Neuron (in vitro differentiated cells): ENCODE results near the gene PTTG2.

Source experiments
- H2AFZ ChIP-seq: one replicate; pipeline ENCODE4 v1.6.1; 2013; ENCODE audit warnings: low read depth, mild to moderate bottlenecking, inconsistent platforms, low read length, moderate library complexity
- H3K27me3 ChIP-seq: one replicate; pipeline ENCODE4 v1.6.1; 2013; ENCODE audit warnings: low read length; ENCODE audit not compliant: insufficient read depth
- H3K36me3 ChIP-seq: one replicate; pipeline ENCODE4 v1.6.1; 2013; ENCODE audit warnings: low read length; ENCODE audit not compliant: insufficient read depth
- H3K4me1 ChIP-seq: one replicate; pipeline ENCODE4 v1.6.1; 2013; ENCODE audit warnings: low read length; ENCODE audit not compliant: insufficient read depth
- H3K4me3 ChIP-seq: 2 replicates; pipeline ENCODE4 v1.5.1; 2013; ENCODE audit warnings: mild to moderate bottlenecking, low read length, moderate library complexity
- H3K9me3 ChIP-seq: one replicate; pipeline ENCODE4 v1.6.1; 2013; ENCODE audit warnings: low read length

The PTTG2 gene

DNA sequence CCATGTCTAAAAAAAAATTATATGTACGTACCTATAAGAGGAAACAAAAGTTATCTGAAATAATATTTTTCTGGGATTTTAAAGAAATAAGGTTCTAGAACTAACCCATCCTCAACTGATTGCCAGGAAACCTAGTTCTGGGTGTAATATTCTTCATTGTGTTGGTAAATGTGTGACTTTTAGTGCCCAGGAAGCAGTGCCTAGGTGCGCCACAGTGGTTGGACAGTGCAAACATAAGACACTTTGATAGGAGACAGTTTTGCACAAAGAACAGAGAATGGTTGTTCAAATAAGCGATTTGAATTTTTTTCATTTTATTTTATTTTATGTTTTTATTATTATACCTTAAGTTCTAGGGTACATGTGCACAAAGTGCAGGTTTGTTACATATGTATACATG, 22.0 kb upstream of the PTTG2 start:
- Histone ChIP-seq H3K4me3 (no peak overlapping the region), H3K27me3 (no peaks in the 10 kb centered on the region), H3K4me1 (no peaks in the 10 kb centered on the region), H3K9me3 (no peaks in the 10 kb centered on the region), H2AFZ (no peak overlapping the region), H3K36me3 (no peaks in the 10 kb centered on the region)

DNA sequence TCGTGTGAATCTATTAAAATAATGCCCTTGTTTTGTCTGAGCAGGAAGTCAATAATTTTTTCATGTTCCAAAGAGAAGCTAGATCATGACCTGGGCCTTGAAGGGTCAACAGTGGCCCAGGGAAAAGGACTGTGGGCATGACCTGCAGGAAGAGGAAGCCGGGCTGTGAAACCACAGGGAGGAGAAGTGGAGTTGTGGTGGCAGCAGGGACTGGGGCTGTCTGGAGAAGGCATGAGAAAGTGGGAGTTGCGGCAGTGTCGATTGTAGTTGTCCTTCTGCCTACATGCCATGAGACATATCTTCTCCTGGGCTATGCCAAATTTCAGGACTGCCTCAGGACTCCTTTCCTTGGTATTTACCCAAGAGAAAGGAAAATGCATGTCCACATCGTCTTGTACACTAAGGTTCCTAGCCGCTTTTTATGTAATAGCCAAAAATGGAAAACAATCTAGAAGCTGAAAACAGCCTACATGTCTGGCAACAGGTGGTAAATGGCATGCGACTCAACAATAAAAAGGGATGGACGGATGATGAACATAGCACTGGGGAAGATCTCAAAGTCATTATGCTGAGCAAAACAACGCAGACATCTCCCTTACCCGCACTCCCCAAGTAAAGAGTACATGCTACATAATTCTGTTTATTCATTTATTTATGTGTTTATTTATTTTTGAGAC, 13.6 kb upstream of the PTTG2 start:
- H2AFZ ChIP-seq, result no peak overlapping the region
- H3K9me3 ChIP-seq, result no peaks in the 10 kb centered on the region
- H3K4me1 ChIP-seq, result no peaks in the 10 kb centered on the region
- no peaks in the 10 kb centered on the region for H3K36me3 ChIP-seq
- no peak overlapping the region for H3K4me3 ChIP-seq
- no peaks in the 10 kb centered on the region for H3K27me3 ChIP-seq

DNA sequence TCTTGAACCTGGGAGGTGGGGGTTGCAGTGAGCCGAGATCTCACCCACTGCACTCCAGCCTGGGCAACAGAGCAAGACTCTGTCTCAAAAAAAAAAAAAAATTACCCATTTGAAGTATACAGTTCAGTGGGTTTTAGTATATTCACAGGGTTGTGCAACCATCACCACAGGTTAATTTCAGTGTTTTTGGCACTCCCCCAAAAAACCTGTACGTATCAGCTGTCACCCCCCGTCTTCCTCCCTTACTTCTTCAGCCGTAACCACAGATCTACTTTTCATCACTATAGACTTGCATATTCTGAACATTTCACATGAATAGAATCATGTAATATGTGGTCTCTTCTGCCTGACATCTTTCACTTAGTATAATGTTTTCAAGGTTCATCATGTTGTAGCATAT, 11.7 kb upstream of the PTTG2 start:
- Histone ChIP-seq H3K4me3 (no peak overlapping the region), H3K9me3 (no peaks in the 10 kb centered on the region), H3K27me3 (no peaks in the 10 kb centered on the region), H3K4me1 (no peaks in the 10 kb centered on the region), H2AFZ (no peak overlapping the region), H3K36me3 (no peaks in the 10 kb centered on the region)

DNA sequence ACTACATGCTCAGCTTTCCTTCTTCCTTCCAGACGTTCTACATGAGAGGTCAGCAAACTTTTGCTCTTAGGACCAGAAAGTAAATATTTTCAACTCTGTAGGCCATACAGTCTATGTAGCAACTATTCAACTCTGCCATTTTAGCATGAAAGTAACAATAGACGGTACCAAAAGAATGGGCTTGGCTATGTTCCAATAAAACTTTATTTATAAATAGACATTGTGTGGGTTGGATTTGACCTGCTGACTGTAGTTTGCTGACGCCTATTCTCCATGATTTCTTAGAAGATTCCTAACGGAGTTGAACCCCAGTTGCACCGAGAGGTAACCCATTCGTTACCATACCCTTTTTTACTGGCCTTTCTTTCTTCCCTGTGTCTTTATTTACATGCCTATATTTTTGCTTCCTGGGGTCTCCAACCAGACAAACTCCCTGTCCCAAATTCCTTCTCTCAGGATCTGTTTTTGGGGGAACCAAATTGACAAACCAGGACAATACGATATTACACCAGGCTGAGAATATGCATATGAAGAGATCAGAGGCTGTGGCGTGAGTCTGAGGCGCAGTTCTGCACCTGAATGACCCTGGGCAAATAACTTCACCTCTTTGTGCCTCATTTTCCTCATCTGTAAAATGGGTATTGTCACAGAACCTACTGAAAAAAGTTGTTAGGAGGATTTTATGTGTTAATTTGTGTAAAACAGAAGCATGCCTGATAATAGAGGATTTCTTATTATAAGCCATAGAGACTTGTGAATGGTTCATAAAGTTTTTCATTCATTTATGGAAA, 10.4 kb upstream of the PTTG2 start:
- Histone ChIP-seq H3K9me3 (no peaks in the 10 kb centered on the region), H3K4me3 (no peak overlapping the region), H3K4me1 (no peaks in the 10 kb centered on the region), H3K36me3 (no peaks in the 10 kb centered on the region), H2AFZ (no peak overlapping the region), H3K27me3 (no peaks in the 10 kb centered on the region)

DNA sequence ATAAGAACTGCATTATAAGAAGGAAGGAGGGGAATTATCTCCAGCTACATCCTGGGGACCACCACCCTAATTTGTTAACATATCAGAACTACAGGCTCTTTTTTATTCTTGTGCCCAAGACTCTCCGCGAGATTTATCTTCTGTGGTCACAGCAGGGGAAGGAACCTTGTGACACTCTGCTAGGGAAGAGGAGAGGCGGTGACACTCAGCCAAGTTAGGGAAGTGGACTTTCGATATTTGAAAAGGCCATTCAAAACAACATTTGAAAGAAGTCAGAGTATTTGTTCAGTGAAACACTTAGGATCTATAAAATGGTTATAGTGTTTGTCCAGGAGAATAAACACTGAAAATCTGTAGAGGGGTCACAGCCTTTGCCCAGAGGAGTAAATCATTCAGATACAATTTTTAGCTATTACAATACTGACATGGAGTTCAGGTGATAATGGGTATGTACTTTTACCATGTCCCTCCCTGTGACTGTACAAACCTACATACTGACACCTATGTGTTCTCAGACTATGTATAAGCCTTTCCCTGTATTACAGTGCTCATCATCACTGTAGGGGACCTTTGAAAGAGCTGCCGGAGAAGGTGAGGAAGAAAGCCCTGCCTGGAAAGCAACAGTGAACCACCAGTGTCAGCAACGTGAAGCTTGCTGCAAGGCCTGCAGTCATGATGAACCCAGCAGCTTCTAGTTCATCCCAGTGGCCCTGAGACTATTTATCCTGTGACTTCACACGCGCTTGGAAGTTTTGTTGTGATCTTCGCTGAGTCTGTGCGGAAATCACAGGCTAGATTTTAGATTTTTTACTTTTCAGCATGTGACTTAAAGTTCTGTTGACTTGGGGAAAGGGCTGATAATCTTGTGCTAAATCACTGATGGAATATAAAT, 8.5 kb upstream of the PTTG2 start:
- H3K4me1 ChIP-seq, result no peaks in the 10 kb centered on the region
- H3K27me3 ChIP-seq, result no peaks in the 10 kb centered on the region
- H3K4me3 ChIP-seq, result no peak overlapping the region
- H2AFZ ChIP-seq, result no peak overlapping the region
- no peaks in the 10 kb centered on the region for H3K36me3 ChIP-seq
- H3K9me3 ChIP-seq, result no peaks in the 10 kb centered on the region

DNA sequence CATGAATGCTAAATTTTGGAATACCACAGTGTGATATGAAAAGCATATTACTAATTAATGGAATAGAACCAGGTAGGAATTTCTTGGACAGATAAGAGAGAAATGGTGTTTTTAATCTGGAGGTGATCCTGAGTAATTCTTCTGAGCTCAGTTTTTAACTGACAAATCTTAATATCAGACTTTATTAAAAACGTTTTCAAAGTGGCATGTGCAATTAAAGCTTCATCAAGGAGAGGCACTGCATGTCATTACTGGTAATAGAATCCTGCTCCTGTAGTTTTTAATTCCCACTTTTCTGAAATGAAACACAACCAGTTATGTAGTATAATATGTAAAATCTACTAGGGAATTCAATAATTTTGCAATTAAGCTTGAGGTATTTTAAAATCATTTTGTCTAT, 7.0 kb upstream of the PTTG2 start:
- Histone ChIP-seq H3K4me3 (no peak overlapping the region), H3K9me3 (no peaks in the 10 kb centered on the region), H2AFZ (no peak overlapping the region), H3K36me3 (no peaks in the 10 kb centered on the region), H3K4me1 (no peaks in the 10 kb centered on the region), H3K27me3 (peaks cover 2% of the 10 kb centered on the region)

DNA sequence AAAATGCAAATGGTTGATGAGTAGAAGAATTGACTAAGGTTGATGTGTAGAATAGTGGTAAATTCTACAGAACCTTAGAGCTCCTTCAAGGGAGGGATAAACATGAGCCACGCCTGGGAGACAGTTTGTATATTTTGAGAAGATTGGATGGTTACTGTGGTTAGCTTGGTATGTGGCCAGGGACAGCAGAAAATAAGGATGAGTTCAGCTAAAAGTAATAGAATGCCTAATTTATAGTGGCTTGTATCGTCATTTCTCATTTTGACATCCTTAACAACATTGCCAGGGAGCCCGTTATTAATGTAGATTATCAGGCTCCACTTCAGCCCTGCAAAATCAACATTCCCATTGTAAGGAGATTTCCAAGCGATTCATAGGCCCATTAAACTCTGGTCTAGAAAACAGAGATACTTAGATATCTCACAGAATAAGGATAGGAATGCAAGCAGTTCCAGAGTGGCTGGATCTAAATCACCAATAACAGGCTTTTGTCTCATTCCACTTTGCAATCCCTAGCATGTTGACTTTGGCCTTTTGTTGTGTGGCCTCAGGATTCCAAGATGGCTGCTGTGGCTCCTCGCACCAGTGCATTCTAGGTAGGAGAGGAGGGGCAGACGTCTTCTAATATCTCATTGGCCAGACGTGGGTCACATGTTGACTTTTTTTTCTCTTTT, 6.4 kb upstream of the PTTG2 start:
- no peak overlapping the region for H3K4me3 ChIP-seq

DNA sequence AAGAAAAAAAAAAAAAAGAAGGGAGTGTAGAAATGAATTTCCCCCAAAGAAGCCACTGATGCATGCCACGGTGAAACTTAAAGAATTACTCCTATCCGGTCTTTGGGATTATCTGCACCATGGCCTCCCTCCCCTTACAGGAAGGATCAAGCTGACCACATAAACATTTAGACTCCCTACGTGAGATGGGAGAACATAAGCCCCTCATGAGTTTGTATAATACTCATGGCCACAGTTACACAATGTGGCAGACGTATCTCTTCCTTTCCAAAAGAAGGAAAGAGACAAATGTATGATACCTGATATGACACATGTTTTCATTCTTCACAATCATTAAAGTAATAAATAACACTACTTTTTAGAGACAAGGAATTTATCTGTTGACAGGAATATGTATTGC, 3.3 kb upstream of the PTTG2 start:
- Histone ChIP-seq H3K9me3 (no peaks in the 10 kb centered on the region), H3K36me3 (no peaks in the 10 kb centered on the region), H2AFZ (no peak overlapping the region), H3K27me3 (peaks cover 4% of the 10 kb centered on the region), H3K4me3 (no peak overlapping the region), H3K4me1 (no peaks in the 10 kb centered on the region)

More for the DNA sequence above, 6.4 kb upstream of the PTTG2 start:
- H3K27me3 ChIP-seq, result peaks cover 2% of the 10 kb centered on the region
- no peak overlapping the region for H2AFZ ChIP-seq
- no peaks in the 10 kb centered on the region for H3K4me1 ChIP-seq
- H3K9me3 ChIP-seq, result no peaks in the 10 kb centered on the region
- no peaks in the 10 kb centered on the region for H3K36me3 ChIP-seq

DNA sequence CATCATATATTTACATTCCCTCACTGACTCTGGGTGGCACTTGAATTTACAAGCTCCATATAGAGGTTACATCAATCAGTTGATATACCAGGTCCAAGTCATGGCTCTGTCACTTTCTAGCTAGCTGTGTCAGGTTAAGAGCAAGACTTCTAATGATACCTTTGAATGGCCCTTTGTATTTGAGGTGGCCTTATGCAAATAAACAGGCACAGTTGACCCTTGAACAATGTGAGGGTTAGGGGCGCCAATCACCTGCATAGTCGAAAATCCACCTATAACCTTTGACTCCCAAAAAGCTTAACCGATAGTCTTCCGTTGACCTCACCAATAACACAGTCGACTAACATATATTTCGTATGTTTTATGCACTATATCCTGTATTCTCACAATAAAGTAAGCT, 1.3 kb upstream of the PTTG2 start:
- no peak overlapping the region for H2AFZ ChIP-seq
- H3K4me1 ChIP-seq, result no peaks in the 10 kb centered on the region
- H3K9me3 ChIP-seq, result no peaks in the 10 kb centered on the region
- H3K27me3 ChIP-seq, result peaks cover 4% of the 10 kb centered on the region
- H3K36me3 ChIP-seq, result no peaks in the 10 kb centered on the region
- no peak overlapping the region for H3K4me3 ChIP-seq

DNA sequence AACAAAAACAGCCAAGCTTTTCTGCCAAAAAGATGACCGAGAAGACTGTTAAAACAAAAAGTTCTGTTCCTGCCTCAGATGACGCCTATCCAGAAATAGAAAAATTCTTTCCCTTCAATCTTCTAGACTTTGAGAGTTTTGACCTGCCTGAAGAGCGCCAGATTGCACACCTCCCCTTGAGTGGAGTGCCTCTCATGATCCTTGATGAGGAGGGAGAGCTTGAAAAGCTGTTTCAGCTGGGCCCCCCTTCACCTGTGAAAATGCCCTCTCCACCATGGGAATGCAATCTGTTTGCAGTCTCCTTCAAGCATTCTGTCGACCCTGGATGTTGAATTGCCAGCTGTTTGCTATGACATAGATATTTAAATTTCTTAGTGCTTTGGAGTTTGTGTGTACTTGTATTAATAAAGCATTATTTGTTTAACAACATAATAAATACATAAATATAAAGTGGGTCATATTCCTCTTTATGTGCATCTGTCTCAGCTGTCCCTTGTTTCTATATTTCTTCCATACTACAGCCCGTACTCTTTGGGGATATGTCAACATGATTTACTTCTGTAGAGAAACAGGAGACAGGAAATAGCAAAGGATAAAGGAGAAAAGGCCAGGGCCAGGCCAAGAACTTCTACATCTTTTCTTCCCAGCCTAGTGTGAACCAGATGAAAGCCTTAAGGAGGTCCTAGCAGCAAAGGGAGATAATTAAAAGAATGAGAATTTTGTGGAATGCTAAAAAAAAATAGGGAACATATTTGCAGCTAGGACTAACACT, 667 bp downstream of the PTTG2 start:
- H3K9me3 ChIP-seq, result no peaks in the 10 kb centered on the region
- H3K36me3 ChIP-seq, result no peaks in the 10 kb centered on the region
- H3K27me3 ChIP-seq, result peaks cover 10% of the 10 kb centered on the region
- no peaks in the 10 kb centered on the region for H3K4me1 ChIP-seq
- H2AFZ ChIP-seq, result no peak overlapping the region
- no peak overlapping the region for H3K4me3 ChIP-seq

DNA sequence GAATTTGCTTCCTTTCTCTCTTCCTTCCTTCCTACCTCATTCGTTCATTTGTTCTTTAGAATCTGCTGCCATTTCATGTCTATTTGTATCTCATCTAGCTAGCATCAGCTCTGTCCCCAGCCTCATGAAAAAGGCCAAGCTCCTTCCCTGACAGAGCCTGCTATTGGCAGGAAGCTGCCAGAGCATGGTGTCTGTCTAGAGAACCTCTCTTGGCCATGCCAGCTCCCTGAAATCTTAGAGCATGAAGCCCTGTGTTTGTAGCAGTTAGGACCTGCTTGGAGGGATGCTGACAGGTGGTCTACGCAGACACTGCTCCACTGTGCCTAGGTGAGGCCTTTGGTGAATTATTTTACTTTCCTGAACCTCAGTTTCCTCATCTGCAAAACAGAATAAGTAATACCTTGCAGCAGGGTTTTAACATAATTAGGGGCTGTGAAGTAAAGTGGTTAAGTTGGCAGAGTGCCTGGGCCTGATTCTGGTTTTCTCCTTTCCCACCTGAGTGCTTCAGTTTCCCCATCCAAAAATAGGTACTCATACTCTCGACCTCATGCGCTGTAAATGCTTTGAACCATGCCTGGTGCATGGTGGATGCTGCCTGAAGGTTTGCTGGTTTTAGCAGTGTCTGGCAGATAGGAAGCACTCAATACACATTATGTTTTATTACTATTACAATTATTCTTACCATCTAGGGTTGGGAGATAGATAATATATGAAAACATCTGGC, 4.7 kb downstream of the PTTG2 start:
- Histone ChIP-seq H3K27me3 (peaks cover 8% of the 10 kb centered on the region), H3K4me3 (no peak overlapping the region), H3K36me3 (no peaks in the 10 kb centered on the region), H2AFZ (no peak overlapping the region), H3K9me3 (no peaks in the 10 kb centered on the region), H3K4me1 (no peaks in the 10 kb centered on the region)

DNA sequence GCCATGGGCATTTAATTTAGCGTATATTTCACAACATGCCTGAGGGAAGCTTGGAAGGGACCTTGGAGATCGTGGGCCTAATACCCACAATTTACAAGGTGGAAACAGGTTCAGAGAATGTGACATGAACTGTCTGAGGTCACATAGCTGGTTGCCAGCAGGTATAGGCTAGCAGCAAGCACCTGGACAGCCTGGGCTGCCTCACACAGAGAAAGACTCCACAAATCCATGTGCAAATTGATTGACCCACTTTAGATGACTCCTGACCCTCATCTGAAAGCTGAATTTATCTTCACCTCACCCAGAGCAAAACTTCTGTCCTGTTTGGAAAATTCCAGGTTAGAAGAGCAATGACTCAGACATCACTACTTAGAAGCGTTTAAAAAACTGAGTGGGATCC, 5.8 kb downstream of the PTTG2 start:
- H3K9me3 ChIP-seq, result no peaks in the 10 kb centered on the region
- no peaks in the 10 kb centered on the region for H3K36me3 ChIP-seq
- no peak overlapping the region for H2AFZ ChIP-seq
- no peaks in the 10 kb centered on the region for H3K4me1 ChIP-seq
- peaks cover 6% of the 10 kb centered on the region for H3K27me3 ChIP-seq
- H3K4me3 ChIP-seq, result no peak overlapping the region
